ENCODE results near the gene EIF4G1.

Gene EIF4G1

GRCh38 chr3:184366619-184367289 is 52.3 kb downstream of the EIF4G1 start:
- no peak for DNase-seq (ENCODE audit: low read depth)

- no peak for DNase-seq (ENCODE audit: low read depth)
Observed at GRCh38 chr3:184368116-184368515, 53.7 kb downstream of the EIF4G1 start.

GRCh38 chr3:184368586-184369183 is 54.3 kb downstream of the EIF4G1 start:
- no peak for DNase-seq (ENCODE audit: low read depth)

- peak; percentile 42 for DNase-seq (ENCODE audit: low read depth)
Observed at GRCh38 chr3:184371570-184372018, 57.2 kb downstream of the EIF4G1 start.

GRCh38 chr3:184372296-184372821 is 58.0 kb downstream of the EIF4G1 start:
- DNase-seq (ENCODE audit: low read depth), result no peak

- no peak for DNase-seq (ENCODE audit: low read depth)
Observed at GRCh38 chr3:184372911-184373310, 58.5 kb downstream of the EIF4G1 start.

GRCh38 chr3:184373422-184373821 is 59.0 kb downstream of the EIF4G1 start:
- no peak for DNase-seq (ENCODE audit: low read depth)

GRCh38 chr3:184375747-184376461 is 61.5 kb downstream of the EIF4G1 start:
- DNase-seq (ENCODE audit: low read depth), result no peak

- no peak for DNase-seq (ENCODE audit: low read depth)
Observed at GRCh38 chr3:184377374-184377773, 63.0 kb downstream of the EIF4G1 start.

GRCh38 chr3:184377882-184378445 is 63.6 kb downstream of the EIF4G1 start, which contains the start of gene THPO:
THPO (minus strand) TSS chr3:184378207; CDS start chr3:184376259, 1,948 bp downstream.
- DNase-seq (ENCODE audit: low read depth), result no peak

GRCh38 chr3:184378651-184379357 is 64.4 kb downstream of the EIF4G1 start:
- no peak for DNase-seq (ENCODE audit: low read depth)

GRCh38 chr3:184379358-184380184 is 65.2 kb downstream of the EIF4G1 start, which contains the start of gene CHRD:
CHRD (plus strand) TSS chr3:184380054; CDS start chr3:184380319, 265 bp downstream.
- no peak for DNase-seq (ENCODE audit: low read depth)

GRCh38 chr3:184380185-184380626 is 65.8 kb downstream of the EIF4G1 start:
- no peak for DNase-seq (ENCODE audit: low read depth)

- DNase-seq (ENCODE audit: low read depth), result no peak
Observed at GRCh38 chr3:184380627-184381260, 66.3 kb downstream of the EIF4G1 start.

- no peak for DNase-seq (ENCODE audit: low read depth)
Observed at GRCh38 chr3:184381261-184382224, 67.1 kb downstream of the EIF4G1 start.

- no peak for DNase-seq (ENCODE audit: low read depth)
Observed at GRCh38 chr3:184382326-184383032, 68.1 kb downstream of the EIF4G1 start.

GRCh38 chr3:184383033-184383740 is 68.8 kb downstream of the EIF4G1 start:
- no peak for DNase-seq (ENCODE audit: low read depth)

- no peak for DNase-seq (ENCODE audit: low read depth)
Observed at GRCh38 chr3:184384342-184384741, 69.9 kb downstream of the EIF4G1 start.
